22Rv1 (cell line): ENCODE data around the gene CCNJ.

Source experiments
- CTCF ChIP-seq: fragments of 450-650 bp; IDR thresholded peaks from 2 replicates; pipeline ENCODE4 v1.5.1; 2017; ENCODE audit warnings: mild to moderate bottlenecking
- ZFX ChIP-seq: fragments of 450-650 bp; IDR thresholded peaks from 2 replicates; pipeline ENCODE4 v1.6.1; 2017; ENCODE audit warnings: antibody characterized with exemption, borderline replicate concordance

- TF ChIP-seq CTCF (no peak), ZFX (no peak)
Observed at GRCh38 chr10:96082153-96082552, 38.8 kb downstream of the CCNJ start.
